GM23338 (cell line): Measurements from ENCODE around the gene PGBD5.

Source experiments
- CREB1 ChIP-seq: fragments of 250-450 bp; sonication (Bioruptor Pico); IDR thresholded peaks from 2 replicates; pipeline ENCODE4 v1.5.0; 2020; ENCODE audit warnings: low read depth, mild to moderate bottlenecking, moderate library complexity
- CTCF ChIP-seq, 2 experiments: fragments of 200-600 bp in 1 of 2; sonication (generic) in 1 of 2; conservative IDR thresholded peaks; 2 replicates each; pipeline versions ENCODE4 v1.5.1 to v1.6.1; 2016 to 2017; ENCODE audit warnings: antibody characterized with exemption in 2 of 2, low read depth in 2 of 2, mild to moderate bottlenecking in 2 of 2, moderate library complexity in 1 of 2
- ETS1 ChIP-seq: IDR thresholded peaks from 2 replicates; pipeline ENCODE4 v1.6.1; 2016; ENCODE audit warnings: antibody characterized with exemption
- EZH2 ChIP-seq: fragments of 200-600 bp; sonication (generic); IDR thresholded peaks from one replicate; pipeline ENCODE4 v1.8.0; 2017; ENCODE audit warnings: antibody characterized with exemption, mild to moderate bottlenecking, low read depth; ENCODE audit not compliant: unreplicated experiment
- EZH2phosphoT487 ChIP-seq: fragments of 200-600 bp; sonication (generic); IDR thresholded peaks from one replicate; pipeline ENCODE4 v1.8.1; 2018; ENCODE audit warnings: antibody characterized with exemption; ENCODE audit not compliant: unreplicated experiment
- JUNB ChIP-seq: IDR thresholded peaks from one replicate; pipeline ENCODE4 v1.6.1; 2016; ENCODE audit warnings: antibody characterized with exemption; ENCODE audit not compliant: unreplicated experiment
- NANOG ChIP-seq: IDR thresholded peaks from 2 replicates; pipeline ENCODE4 v1.6.1; 2016; ENCODE audit warnings: antibody characterized with exemption, borderline replicate concordance
- POLR2AphosphoS5 ChIP-seq: IDR thresholded peaks from 2 replicates; pipeline ENCODE4 v1.6.1; 2016; ENCODE audit warnings: antibody characterized with exemption, low read depth
- REST ChIP-seq: IDR thresholded peaks from one replicate; pipeline ENCODE4 v1.6.1; 2018; ENCODE audit warnings: antibody characterized with exemption; ENCODE audit not compliant: unreplicated experiment
- STAT1 ChIP-seq: IDR thresholded peaks from one replicate; pipeline ENCODE4 v1.6.1; 2016; ENCODE audit warnings: antibody characterized with exemption; ENCODE audit not compliant: unreplicated experiment
- ZNF114 ChIP-seq: fragments of 250-450 bp; sonication (Bioruptor Pico); IDR thresholded peaks from 2 replicates; pipeline ENCODE4 v1.5.0; 2020; ENCODE audit warnings: mild to moderate bottlenecking, moderate library complexity
- ZNF331 ChIP-seq: fragments of 250-450 bp; sonication (Bioruptor Pico); IDR thresholded peaks from 2 replicates; pipeline ENCODE4 v1.5.0; 2020; ENCODE audit warnings: low read depth, mild to moderate bottlenecking, moderate library complexity
- ZNF462 ChIP-seq: fragments of 250-450 bp; sonication (Bioruptor Pico); IDR thresholded peaks from 2 replicates; pipeline ENCODE4 v1.5.0; 2020; ENCODE audit warnings: mild to moderate bottlenecking, moderate library complexity

GRCh38 chr1:230359992-230360668 lies 66.0 kb downstream of the PGBD5 start:
- no peak for TF ChIP-seq JUNB
- TF ChIP-seq REST, result no peak
- no peak for TF ChIP-seq CTCF (conservative IDR thresholded peaks at IDR 0.05; ENCODE audit: low read depth in 2 of 2)
- no peak for TF ChIP-seq EZH2phosphoT487
- no peak for TF ChIP-seq EZH2
- TF ChIP-seq STAT1, result no peak
- TF ChIP-seq CREB1 (CRISPR knock-in tag), result no peak
- TF ChIP-seq POLR2AphosphoS5, result no peak
- TF ChIP-seq ZNF331, result no peak
- no peak for TF ChIP-seq NANOG
- no peak for TF ChIP-seq ETS1
- no peak for TF ChIP-seq ZNF462
- TF ChIP-seq ZNF114 (CRISPR knock-in tag), result no peak
